Hematopoietic multipotent progenitor cell treated with erythropoietin and hydrocortisone succinate and interleukin-3 and kit ligand, for 8 days (in vitro differentiated cells): ENCODE results near the gene TAPBPL.
A peak's percentile ranks its signal among the peaks of the same experiment; 100 is the strongest.

Source experiments
- DNase-seq: peaks from one replicate; pipeline ENCODE4 v3.0.0-alpha.2; 2015

Gene TAPBPL

GRCh38 chr12:6437586-6437985 is 14.3 kb upstream of the TAPBPL start:
- DNase-seq = no peak

GRCh38 chr12:6438345-6438744 is 13.5 kb upstream of the TAPBPL start:
- no peak for DNase-seq

GRCh38 chr12:6440391-6440790 is 11.5 kb upstream of the TAPBPL start:
- no peak for DNase-seq

- DNase-seq = no peak
Measured at GRCh38 chr12:6442836-6443235, 9.0 kb upstream of the TAPBPL start.

- DNase-seq = no peak
Measured at GRCh38 chr12:6443361-6443983, 8.4 kb upstream of the TAPBPL start.

- no peak for DNase-seq
Measured at GRCh38 chr12:6444031-6444430, 7.8 kb upstream of the TAPBPL start.

GRCh38 chr12:6444704-6445688 is 6.8 kb upstream of the TAPBPL start, which contains the start of gene CD27:
Gene CD27, plus strand, starts transcription at chr12:6444955. Its CDS starts 141 bp downstream, at chr12:6445096.
- DNase-seq = no peak

- DNase-seq = no peak
Measured at GRCh38 chr12:6450091-6450868, 1.6 kb upstream of the TAPBPL start.

GRCh38 chr12:6450869-6451347 is 934 bp upstream of the TAPBPL start:
- peak; percentile 36 for DNase-seq

GRCh38 chr12:6452245-6452943 is 552 bp downstream of the TAPBPL start:
- peak; percentile 49 for DNase-seq

GRCh38 chr12:6452944-6453630 is 1.2 kb downstream of the TAPBPL start:
- DNase-seq = peak; percentile 58

- DNase-seq = no peak
Measured at GRCh38 chr12:6457220-6457945, 5.5 kb downstream of the TAPBPL start.

GRCh38 chr12:6458281-6459003 is 6.6 kb downstream of the TAPBPL start:
- DNase-seq = no peak

GRCh38 chr12:6459004-6459337 is 7.1 kb downstream of the TAPBPL start:
- no peak for DNase-seq

GRCh38 chr12:6460751-6461371 is 9.0 kb downstream of the TAPBPL start:
- DNase-seq = no peak

- DNase-seq = peak; percentile 69
Measured at GRCh38 chr12:6461401-6462233, 9.8 kb downstream of the TAPBPL start.

- no peak for DNase-seq
Measured at GRCh38 chr12:6462234-6462995, 10.6 kb downstream of the TAPBPL start.

GRCh38 chr12:6463216-6463615 is 11.4 kb downstream of the TAPBPL start:
- DNase-seq = no peak
